Lung microvascular endothelial cell (primary cell): ENCODE results near the gene ENPP1. TPM values are rescaled to one million over a fixed set of nuclear protein-coding genes. Genes with fewer than 3 reads are reported as not detected.

Experiments used
- DNase-seq, 2 donors: peaks; one replicate each; pipeline versions ENCODE4 v3.0.0 to v3.0.0-alpha.2; 2010; ENCODE audit warnings: low read depth in 2 of 2
- total RNA-seq: library from RNA; depleted of rRNA; stranded (reverse); fragments of >200 nt; gene quantifications from 2 replicates; pipeline ENCODE4 v1.2.1, GENCODE V29; 2014

Gene ENPP1
- total RNA-seq = 0.22 and 0.40 TPM in 2 replicates

- peak; percentile 45 to 52 for DNase-seq
Measured at GRCh38 chr6:131807644-131808459, at the start of gene ENPP1. Gene ENPP1, plus strand, starts transcription at chr6:131808020. Its CDS starts 16 bp downstream, at chr6:131808036.

DNA sequence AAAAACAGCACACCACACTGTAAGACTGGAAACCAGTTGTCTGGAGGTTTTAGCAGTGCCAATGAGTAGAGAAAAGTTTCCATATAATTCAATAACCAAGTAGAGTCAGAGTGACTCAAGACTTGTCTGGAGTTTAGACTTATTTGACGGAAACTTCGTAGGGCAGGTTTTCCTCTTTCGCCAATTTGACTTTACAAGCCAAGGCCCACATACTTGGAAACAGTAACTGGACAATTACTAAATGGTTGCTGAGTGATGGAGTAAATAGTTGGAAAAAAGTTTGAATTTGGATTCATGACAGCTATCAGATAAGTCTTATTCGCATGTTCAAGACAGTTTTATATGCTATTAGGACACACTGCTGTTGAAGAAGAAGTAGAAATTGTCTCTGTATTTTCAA lies 48.9 kb upstream of the ENPP1 start:
- no peak for DNase-seq

DNA sequence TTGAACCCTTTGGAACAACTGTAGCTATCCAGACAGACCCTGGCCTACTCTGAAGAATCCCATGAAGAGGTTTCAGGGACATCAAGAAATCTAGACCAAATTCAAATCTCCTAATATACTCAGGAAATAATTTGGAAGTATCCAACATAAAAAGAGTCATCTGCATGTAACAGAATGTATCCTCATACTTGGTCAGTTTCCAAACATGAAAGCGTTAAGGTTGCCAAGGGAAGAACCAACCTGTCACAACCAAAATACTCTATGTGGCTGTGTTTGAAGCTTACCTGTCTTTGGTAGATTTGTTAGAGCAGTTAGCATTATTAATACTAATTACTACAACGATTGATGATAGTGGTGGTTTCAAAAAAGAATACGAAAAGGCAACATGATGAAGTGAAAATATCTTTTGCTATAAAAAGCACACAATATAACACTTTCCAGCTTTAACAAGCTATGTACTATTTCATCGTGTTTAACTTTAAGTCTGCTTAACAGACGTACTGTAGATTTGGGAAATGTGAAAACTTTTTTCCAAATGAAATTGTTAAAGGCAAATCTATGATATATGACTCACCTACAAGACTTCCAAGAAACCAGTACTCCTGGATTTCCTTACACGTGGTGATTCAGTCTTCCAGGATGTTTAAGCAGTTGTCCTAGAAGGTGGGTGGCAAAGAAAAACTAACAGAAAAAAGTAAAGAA lies 46.6 kb upstream of the ENPP1 start:
- DNase-seq = peak in 1 of 2 donors; percentile 20

DNA sequence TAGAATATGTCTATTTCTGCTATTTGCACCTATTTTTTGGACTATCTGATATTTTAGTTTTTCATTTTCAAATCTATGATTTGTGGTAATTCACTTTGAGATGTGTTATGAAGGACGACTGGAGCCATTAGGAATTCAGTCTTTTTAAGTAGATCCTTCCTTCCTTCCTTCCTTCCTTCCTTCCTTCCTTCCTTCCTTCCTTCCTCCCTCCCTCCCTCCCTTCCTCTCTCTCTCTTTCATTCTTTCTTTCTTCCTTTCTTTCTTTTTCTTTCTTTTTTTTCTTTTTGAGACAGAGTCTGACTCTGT lies 46.1 kb upstream of the ENPP1 start:
- DNase-seq = no peak

DNA sequence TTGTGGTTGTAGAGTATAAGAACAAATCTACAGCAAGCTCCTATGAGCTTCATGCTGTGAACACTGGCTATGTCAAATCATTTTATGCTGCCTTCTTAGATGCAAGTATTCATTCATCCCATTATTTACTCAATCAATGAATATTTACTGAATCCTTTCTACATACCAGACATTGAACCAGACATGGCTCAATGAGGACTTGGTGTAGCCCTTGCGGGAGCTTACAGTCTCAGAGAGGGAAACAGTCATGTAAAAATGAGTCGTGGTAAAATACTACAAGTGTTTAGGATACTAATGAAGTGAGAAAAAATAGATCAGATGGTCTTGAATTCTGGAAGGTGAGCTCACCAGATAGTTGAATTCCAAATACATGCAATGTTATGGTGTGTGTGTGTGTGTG lies 44.8 kb upstream of the ENPP1 start:
- no peak for DNase-seq

- no peak for DNase-seq
Measured at GRCh38 chr6:131763749-131764148, 44.1 kb upstream of the ENPP1 start.

- DNase-seq = no peak
Measured at GRCh38 chr6:131764350-131764749, 43.5 kb upstream of the ENPP1 start.

- DNase-seq = no peak
Measured at GRCh38 chr6:131765081-131765803, 42.6 kb upstream of the ENPP1 start.

DNA sequence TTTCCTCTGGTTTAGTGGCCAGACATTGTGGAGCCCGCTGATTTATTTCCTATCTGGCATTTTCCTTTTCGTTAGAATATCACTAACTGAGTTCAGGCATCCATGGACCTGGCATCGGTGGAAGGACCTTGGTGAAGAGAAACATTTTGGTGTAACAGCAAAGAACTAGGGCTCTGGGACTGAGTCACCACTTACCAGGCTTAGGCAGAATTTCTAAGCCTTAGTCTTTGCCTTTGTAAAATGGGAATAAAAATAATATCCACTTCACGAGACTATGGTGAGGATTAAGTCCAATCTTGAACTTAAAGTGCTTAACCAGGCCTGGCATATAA lies 42.0 kb upstream of the ENPP1 start:
- DNase-seq = no peak

DNA sequence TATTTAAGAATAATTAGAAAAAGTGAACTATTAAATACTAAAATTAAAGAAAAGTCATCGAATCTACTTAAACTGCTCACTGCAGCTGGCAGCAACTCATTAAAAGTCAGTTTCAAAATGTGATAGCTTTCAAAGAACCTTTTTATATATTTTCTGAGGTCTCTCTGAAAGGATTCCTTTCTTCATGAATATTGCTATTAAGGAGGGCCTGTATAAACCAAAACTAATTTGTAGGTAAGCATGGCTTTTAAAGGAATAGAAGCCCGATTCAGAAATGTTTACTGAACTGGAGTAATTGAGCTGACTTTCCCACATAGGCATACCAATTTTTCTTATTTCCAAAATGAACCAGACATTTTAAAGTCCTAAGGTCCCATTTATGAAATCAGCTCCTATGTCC lies 41.2 kb upstream of the ENPP1 start:
- no peak for DNase-seq

GRCh38 chr6:131768964-131769363 lies 38.9 kb upstream of the ENPP1 start:
- no peak for DNase-seq

DNA sequence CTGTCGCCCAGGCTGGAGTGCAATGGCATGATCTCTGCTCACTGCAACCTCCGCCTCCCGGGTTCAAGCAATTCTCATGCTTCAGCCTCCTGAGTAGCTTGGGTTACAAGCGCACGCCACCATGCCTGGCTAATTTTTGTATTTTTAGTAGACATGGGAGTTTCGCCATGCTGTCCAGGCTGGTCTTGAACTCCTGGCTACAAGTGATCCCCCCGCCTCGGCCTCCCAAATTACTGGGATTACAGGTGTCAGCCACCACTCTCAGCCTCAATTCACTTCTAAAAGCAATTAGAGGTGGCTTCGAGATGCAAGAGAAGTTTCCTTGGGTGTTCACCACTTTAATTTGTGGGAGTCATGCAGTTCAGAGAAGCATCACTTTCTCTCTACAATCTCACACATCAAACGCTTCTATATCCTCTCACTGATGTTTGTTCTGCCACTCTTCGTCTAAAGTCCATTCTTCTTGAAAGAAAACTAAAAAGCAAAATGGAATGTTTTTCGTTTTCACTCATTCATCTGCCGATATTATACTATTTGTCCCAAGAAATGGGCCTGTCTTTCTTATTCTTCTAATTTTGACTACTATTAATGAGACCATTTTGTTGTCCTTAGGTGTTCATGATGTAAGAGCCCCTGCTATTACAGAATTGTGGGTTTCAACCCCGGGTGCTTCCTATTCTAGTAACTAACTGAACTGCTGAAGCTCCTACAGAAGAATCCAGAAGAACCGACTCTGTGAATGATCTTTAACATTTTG lies 38.3 kb upstream of the ENPP1 start:
- DNase-seq = no peak

DNA sequence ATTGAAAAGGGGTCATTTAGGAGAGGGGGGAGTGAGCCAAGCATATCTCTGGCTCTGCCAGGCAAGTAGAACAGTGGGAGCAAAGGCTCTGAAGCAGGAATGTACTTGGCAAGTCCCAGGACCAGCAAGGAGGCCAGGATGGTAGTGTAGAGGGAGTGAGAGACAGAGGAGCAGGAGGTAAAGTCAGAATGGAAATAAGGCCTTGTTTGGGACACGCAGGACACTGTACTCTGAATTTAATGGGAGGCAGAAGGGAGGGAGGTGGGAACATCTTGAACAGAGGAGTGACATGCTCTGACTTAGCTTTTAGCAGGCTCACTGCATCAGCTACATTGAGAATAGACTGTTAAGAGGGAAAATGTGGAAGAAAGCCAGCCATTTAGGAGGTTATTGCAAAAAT lies 37.0 kb upstream of the ENPP1 start:
- DNase-seq = no peak

DNA sequence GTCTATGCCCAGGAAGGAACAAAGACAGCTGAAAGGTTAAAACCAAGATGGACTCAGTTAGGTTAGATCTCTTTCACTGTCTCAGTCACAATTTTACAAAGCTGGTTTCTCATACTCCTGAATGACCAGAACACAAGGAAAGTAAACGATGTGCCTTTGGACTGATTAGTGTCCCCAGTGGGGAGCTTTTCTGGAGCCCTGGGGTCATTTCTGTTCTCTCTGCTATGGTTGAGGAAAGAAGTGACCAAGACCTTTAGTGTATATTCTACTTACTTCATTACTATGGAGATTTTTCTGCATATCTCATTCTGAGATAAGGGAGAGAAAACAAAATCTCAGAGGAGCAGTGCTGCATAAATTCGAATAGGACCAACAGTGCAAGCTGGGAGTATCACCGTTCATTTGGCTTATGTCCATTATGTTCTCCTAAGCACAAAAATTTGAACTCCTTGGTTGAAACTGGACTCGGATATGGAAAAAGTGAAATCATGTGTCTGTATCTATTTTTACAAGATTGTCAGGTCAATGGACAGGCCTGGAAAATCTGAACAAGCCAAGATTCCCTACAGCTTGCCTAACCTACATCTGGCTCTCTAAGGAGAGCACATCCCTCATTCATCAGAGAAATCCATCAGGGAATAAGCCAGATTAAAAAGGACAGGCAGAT lies 34.4 kb upstream of the ENPP1 start:
- no peak for DNase-seq

GRCh38 chr6:131775886-131776285 lies 31.9 kb upstream of the ENPP1 start:
- no peak for DNase-seq

- no peak for DNase-seq
Measured at GRCh38 chr6:131776985-131777384, 30.8 kb upstream of the ENPP1 start.

GRCh38 chr6:131778169-131778568 lies 29.7 kb upstream of the ENPP1 start:
- DNase-seq = no peak

DNA sequence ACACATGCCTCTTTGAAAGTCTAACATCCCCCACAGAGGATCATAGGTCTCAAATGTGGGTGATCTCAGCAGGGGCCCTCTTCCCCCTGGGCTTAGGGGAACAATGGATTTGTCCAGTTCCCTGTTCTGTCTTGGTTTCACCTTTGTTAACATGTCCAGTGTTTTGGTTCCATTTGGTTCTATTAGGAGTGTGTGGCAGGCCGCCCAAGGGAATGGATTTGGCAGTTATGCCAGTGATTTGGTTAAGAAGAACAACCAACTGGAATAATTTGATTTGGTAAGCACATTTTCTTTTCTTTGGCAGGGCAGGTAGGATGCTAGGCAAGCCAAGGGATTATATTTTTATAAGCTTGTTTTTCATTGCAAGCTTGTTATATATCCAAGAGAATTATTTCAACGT lies 28.5 kb upstream of the ENPP1 start:
- DNase-seq = no peak

DNA sequence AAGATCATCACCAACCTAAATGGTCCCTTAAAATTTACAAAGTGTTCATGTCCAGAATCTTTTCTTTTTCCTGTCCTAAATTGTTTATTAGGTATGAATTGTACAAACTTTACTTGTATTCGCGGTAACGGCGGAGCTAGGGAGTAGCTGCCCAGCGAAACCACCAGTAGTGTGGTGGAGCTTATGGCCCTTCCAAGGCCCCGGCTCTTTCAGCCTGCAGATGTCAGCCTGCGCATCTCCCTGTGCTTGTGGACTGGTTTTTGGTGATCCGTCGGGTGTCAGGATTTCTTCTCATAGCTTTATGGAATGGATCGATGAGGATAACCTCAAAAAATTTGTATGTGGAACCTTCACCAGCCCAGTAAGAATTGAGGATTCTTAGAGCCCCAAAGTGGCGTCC lies 27.2 kb upstream of the ENPP1 start:
- no peak for DNase-seq

DNA sequence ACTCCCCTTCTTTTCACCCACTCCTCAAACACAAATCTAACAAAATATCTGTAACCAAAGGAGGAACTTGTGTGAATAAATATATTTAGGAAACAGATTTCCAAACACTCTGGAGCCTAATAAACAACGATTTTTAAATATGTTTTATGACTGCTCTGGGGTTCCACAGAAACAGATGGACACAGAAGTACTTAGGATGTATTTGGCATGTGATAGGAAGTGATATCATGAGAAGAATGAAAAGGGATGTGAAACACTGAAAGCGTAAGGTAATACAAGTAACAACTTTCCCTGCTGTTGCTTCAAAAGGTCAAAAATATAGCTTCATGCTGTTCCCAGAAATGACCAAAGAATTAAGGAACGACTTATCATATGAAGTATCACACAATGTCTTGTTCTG lies 26.1 kb upstream of the ENPP1 start:
- DNase-seq = no peak

- peak in 1 of 2 donors; percentile 7 for DNase-seq
Measured at GRCh38 chr6:131782764-131783163, 25.1 kb upstream of the ENPP1 start.
